Amniotic epithelial cell (primary cell): Measurements from ENCODE around the gene CHD1.
A peak's percentile ranks its signal among the peaks of the same experiment; 100 is the strongest.

Experiments used
- DNase-seq: peaks from one replicate; pipeline ENCODE4 v3.0.0-alpha.2; 2010; ENCODE audit warnings: low read depth

CHD1 gene

GRCh38 chr5:98899456-98899855, 29.4 kb downstream of the CHD1 start:
- DNase-seq = no peak

GRCh38 chr5:98898743-98899142, 30.1 kb downstream of the CHD1 start:
- no peak for DNase-seq

- DNase-seq = no peak
These were observed 37.2 kb downstream of the CHD1 start for GRCh38 chr5:98891591-98891990.

- peak; percentile 7 for DNase-seq
These were observed 48.2 kb downstream of the CHD1 start for GRCh38 chr5:98880598-98880997.

- peak; percentile 76 for DNase-seq
These were observed 48.7 kb downstream of the CHD1 start for GRCh38 chr5:98880151-98880550.

- no peak for DNase-seq
These were observed 51.2 kb downstream of the CHD1 start for GRCh38 chr5:98877600-98877999.

- peak; percentile 54 for DNase-seq
These were observed 56.1 kb downstream of the CHD1 start for GRCh38 chr5:98872674-98873073.

GRCh38 chr5:98865690-98866089, 63.1 kb downstream of the CHD1 start:
- no peak for DNase-seq

GRCh38 chr5:98847054-98847453, 81.8 kb downstream of the CHD1 start:
- no peak for DNase-seq

- no peak for DNase-seq
These were observed 82.3 kb downstream of the CHD1 start for GRCh38 chr5:98846520-98846919.

- no peak for DNase-seq
These were observed 82.9 kb downstream of the CHD1 start for GRCh38 chr5:98845878-98846277.

- no peak for DNase-seq
These were observed 83.9 kb downstream of the CHD1 start for GRCh38 chr5:98844865-98845264.

- DNase-seq = no peak
These were observed 85.3 kb downstream of the CHD1 start for GRCh38 chr5:98843481-98843880.

GRCh38 chr5:98840946-98841345, 87.9 kb downstream of the CHD1 start:
- no peak for DNase-seq

- peak; percentile 3 for DNase-seq
These were observed 89.1 kb downstream of the CHD1 start for GRCh38 chr5:98839469-98840383.

- DNase-seq = no peak
These were observed 92.6 kb downstream of the CHD1 start for GRCh38 chr5:98836175-98836574.

GRCh38 chr5:98827588-98828284, 101.1 kb downstream of the CHD1 start:
- DNase-seq = no peak

GRCh38 chr5:98827161-98827560, 101.6 kb downstream of the CHD1 start:
- peak; percentile 49 for DNase-seq

GRCh38 chr5:98825582-98826375, 103.0 kb downstream of the CHD1 start:
- DNase-seq = no peak

GRCh38 chr5:98816582-98817222, 112.1 kb downstream of the CHD1 start:
- DNase-seq = peak; percentile 5

- no peak for DNase-seq
These were observed 115.1 kb downstream of the CHD1 start for GRCh38 chr5:98813755-98814154.

- no peak for DNase-seq
These were observed 118.6 kb downstream of the CHD1 start for GRCh38 chr5:98810206-98810605.
